Lower lobe of right lung (tissue), 2 donors: ENCODE results near the gene DTX4. TPM values are rescaled to one million over a fixed set of nuclear protein-coding genes. Genes with fewer than 3 reads are reported as not detected.

ENCODE experiments used
- ATAC-seq, 2 donors: fragments of 200-7000 bp; cut with Tn5 transposase; one replicate each; pipeline ENCODE4 v1.9.1; 2020 to 2022; ENCODE audit warnings: mild to moderate bottlenecking in 2 of 2, moderate library complexity in 2 of 2
- DNase-seq: peaks from one replicate; pipeline ENCODE4 v3.0.0-alpha.2; 2020
- H3K27ac ChIP-seq: fragments of 200-600 bp; one replicate; pipeline ENCODE4 v1.8.0; 2022
- H3K27me3 ChIP-seq: fragments of 200-600 bp; one replicate; pipeline ENCODE4 v1.8.0; 2022; ENCODE audit warnings: low read depth
- H3K36me3 ChIP-seq: fragments of 200-600 bp; one replicate; pipeline ENCODE4 v1.8.0; 2022; ENCODE audit warnings: mild to moderate bottlenecking
- H3K4me1 ChIP-seq: fragments of 200-600 bp; one replicate; pipeline ENCODE4 v1.8.0; 2022
- H3K4me3 ChIP-seq: fragments of 200-600 bp; one replicate; pipeline ENCODE4 v1.8.0; 2022; ENCODE audit warnings: mild to moderate bottlenecking
- H3K9me3 ChIP-seq: fragments of 200-600 bp; one replicate; pipeline ENCODE4 v1.8.0; 2022
- intact Hi-C: fragments of 100-400 bp; cut with DNase I; formaldehyde crosslinking; loops from one replicate; pipeline ENCODE4 v1.11.0; 2022
- total RNA-seq: library from RNA; stranded (reverse); fragmentation: NEBNext Ultra II Directional; extraction: Animal tissue kit (Norgen Biotek cat#: 25700); gene quantifications from one replicate; pipeline ENCODE4 v1.2.1, GENCODE V29; 2021
- TF ChIP-seq, protein P1 (sequence below): fragments of 200-600 bp; IDR thresholded peaks from one replicate; pipeline ENCODE4 v1.8.0; 2022; ENCODE audit warnings: antibody characterized with exemption, mild to moderate bottlenecking
- donor health status: DM: no; HTN: yes; CAD: no; lungs with severe emphysema.

DTX4 gene
- total RNA-seq, 1 donor from 2014 or later, result 51.7 TPM

DNA sequence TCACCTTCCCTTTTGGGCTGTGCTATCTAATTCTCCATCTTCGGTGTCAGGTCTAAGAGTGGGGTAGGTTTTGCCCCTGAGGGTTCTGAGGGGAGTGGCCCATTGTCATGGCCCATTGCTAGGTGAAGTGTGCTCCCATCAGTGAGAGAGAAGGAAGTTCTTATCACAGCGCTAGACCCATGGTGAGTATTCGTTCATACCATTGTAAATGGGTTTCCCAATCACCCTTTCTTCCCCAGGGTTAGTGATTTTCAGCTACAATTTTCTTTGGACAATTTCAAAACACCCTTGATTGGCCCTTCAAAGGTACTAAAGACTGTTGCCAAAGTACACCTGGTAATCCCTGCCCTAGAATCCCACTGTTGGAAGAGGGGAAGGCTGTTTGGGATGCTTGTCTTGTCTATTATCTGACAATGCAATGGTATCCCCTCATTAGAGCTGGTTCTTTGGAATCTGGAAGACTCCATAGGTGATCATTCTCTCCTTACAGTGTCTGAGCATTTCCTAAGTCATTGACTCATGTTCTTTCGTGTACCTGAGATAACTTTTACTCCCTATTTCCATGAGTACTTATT is 20.6 kb downstream of the DTX4 start:
- H3K9me3 ChIP-seq, result no peaks in the 10 kb centered on the region
- DNase-seq (no peak), ATAC-seq (no peak)
- H3K36me3 ChIP-seq, result peaks cover 66% of the 10 kb centered on the region
- H3K4me1 ChIP-seq, result peaks cover 47% of the 10 kb centered on the region
- H3K4me3 ChIP-seq, result peak overlapping the region; percentile 27
- TF ChIP-seq, protein P1, sequence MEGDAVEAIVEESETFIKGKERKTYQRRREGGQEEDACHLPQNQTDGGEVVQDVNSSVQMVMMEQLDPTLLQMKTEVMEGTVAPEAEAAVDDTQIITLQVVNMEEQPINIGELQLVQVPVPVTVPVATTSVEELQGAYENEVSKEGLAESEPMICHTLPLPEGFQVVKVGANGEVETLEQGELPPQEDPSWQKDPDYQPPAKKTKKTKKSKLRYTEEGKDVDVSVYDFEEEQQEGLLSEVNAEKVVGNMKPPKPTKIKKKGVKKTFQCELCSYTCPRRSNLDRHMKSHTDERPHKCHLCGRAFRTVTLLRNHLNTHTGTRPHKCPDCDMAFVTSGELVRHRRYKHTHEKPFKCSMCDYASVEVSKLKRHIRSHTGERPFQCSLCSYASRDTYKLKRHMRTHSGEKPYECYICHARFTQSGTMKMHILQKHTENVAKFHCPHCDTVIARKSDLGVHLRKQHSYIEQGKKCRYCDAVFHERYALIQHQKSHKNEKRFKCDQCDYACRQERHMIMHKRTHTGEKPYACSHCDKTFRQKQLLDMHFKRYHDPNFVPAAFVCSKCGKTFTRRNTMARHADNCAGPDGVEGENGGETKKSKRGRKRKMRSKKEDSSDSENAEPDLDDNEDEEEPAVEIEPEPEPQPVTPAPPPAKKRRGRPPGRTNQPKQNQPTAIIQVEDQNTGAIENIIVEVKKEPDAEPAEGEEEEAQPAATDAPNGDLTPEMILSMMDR, result no peak
- intact Hi-C loops, result no loop called here
- no peaks in the 10 kb centered on the region for H3K27me3 ChIP-seq
- no peak overlapping the region for H3K27ac ChIP-seq

DNA sequence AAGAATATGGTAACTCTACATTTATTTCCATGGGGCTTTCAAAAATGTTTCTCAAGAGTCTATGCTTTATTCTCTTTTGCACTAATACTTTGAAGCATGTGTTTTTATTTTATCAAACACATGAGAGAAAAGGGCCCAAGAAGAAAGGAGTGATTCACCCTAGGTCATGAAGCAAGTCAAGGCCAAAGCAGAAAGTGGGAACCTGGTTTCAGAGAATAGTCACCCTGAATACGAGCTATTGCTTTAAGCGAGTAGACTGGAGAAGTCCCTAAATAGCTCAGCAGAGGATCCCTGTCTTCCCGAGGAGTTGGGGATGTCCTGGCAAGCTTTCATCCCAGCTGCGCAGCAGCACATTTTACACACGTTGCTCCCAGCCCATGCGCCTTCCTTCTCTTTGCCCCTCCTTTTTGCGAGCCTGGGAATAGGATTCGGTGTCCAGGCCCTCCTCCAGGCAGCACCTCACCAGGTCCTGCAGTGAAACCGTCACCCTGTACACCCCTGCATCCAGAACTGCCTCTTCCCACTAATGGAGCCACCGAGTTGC is 21.7 kb downstream of the DTX4 start:
- intact Hi-C loops, result no loop called here
- DNase-seq (no peak), ATAC-seq (no peak)
- no peaks in the 10 kb centered on the region for H3K27me3 ChIP-seq
- TF ChIP-seq, protein P1, result no peak
- H3K4me3 ChIP-seq, result peak overlapping the region; percentile 27
- no peaks in the 10 kb centered on the region for H3K9me3 ChIP-seq
- peaks cover 66% of the 10 kb centered on the region for H3K36me3 ChIP-seq
- H3K4me1 ChIP-seq, result peaks cover 47% of the 10 kb centered on the region
- H3K27ac ChIP-seq, result no peak overlapping the region

DNA sequence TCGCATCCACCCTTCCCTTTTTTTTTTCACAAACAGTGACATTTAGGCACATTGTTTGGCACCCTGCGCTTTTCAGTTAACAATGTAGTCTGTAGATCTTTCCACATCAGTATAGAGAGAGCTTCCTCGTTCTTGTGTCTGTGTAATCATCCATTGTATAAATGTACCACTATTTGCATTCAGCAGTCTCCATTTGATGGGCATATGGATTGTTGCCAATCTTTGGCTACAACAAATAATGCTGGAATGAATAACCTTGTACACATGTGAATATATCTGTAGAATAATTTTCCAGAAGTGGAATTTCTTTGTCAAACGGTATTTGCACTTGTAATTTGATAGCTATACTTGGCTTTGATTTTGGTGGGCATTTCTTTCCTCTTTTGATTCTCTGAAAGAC is 23.7 kb downstream of the DTX4 start:
- no peak for ATAC-seq
- no peak for DNase-seq
- intact Hi-C loops, result no loop called here
- H3K27ac ChIP-seq, result no peak overlapping the region
- H3K27me3 ChIP-seq, result no peaks in the 10 kb centered on the region
- H3K36me3 ChIP-seq, result peaks cover 74% of the 10 kb centered on the region
- TF ChIP-seq, protein P1, result no peak
- H3K4me1 ChIP-seq, result peaks cover 38% of the 10 kb centered on the region
- no peaks in the 10 kb centered on the region for H3K9me3 ChIP-seq
- H3K4me3 ChIP-seq, result no peak overlapping the region

DNA sequence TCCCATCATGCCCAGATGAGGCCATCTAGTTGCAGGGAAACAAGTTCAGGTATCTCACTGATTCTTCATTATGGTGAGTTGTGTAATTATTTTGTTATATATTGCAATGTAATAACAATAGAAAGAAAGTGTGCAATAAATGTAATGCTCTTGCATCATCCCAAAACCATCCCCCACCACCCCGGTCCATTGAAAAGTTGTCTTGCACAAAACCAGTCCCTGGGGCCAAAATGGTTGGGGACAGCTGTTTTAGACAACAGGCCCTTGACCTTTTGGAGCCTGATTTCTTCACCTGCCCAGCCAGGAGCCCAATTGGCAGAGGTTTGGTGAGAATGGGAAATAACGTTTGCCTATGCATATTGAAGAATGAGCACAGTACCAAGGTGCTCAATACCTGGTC is 24.8 kb downstream of the DTX4 start:
- no peak for ATAC-seq
- intact Hi-C loops, result no loop called here
- H3K27me3 ChIP-seq, result no peaks in the 10 kb centered on the region
- peaks cover 73% of the 10 kb centered on the region for H3K36me3 ChIP-seq
- no peaks in the 10 kb centered on the region for H3K9me3 ChIP-seq
- H3K4me1 ChIP-seq, result peaks cover 35% of the 10 kb centered on the region
- TF ChIP-seq, protein P1, result no peak
- no peak for DNase-seq
- no peak overlapping the region for H3K4me3 ChIP-seq
- H3K27ac ChIP-seq, result no peak overlapping the region

DNA sequence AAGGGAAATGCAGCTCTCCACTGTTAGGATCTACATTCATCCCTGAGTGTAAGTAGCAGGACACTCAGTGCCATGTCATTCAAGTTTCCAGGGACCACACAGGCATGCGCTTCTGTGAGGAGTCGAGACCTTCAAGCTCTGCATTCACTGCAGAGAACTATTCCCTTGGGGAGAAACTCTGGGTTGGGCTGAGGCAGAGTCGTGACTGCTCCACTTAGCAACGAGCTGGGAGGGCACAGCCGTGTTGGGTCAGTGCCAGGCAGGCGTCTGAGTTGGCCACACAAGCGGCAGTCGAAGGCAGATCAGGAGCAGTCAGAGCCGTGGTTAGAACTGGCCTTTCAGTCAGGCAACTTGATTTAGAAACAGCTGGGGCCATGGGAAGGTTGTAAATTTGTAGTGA is 26.1 kb downstream of the DTX4 start:
- no peaks in the 10 kb centered on the region for H3K27me3 ChIP-seq
- ATAC-seq (peak; percentile 86 to 88), DNase-seq (peak; percentile 86)
- H3K36me3 ChIP-seq, result peaks cover 70% of the 10 kb centered on the region
- H3K4me3 ChIP-seq, result no peak overlapping the region
- TF ChIP-seq, protein P1, result no peak
- no peak overlapping the region for H3K27ac ChIP-seq
- no peaks in the 10 kb centered on the region for H3K9me3 ChIP-seq
- intact Hi-C loops, result no loop called here
- H3K4me1 ChIP-seq, result peaks cover 35% of the 10 kb centered on the region
